CD4-positive, alpha-beta T cell treated with Interleukin-15 for 4 hours (primary cell): Measurements from ENCODE around the gene PRDX3.
A peak's percentile ranks its signal among the peaks of the same experiment; 100 is the strongest.
"Not testable (repeated sequence)": the region's sequence is repeated elsewhere in the genome, so short reads cannot be mapped to it uniquely, and the experiment has no call there.

Source experiments
- DNase-seq: peaks from one replicate; pipeline ENCODE4 v3.0.0-alpha.2; 2020; ENCODE audit warnings: low spot score

Gene PRDX3

DNA sequence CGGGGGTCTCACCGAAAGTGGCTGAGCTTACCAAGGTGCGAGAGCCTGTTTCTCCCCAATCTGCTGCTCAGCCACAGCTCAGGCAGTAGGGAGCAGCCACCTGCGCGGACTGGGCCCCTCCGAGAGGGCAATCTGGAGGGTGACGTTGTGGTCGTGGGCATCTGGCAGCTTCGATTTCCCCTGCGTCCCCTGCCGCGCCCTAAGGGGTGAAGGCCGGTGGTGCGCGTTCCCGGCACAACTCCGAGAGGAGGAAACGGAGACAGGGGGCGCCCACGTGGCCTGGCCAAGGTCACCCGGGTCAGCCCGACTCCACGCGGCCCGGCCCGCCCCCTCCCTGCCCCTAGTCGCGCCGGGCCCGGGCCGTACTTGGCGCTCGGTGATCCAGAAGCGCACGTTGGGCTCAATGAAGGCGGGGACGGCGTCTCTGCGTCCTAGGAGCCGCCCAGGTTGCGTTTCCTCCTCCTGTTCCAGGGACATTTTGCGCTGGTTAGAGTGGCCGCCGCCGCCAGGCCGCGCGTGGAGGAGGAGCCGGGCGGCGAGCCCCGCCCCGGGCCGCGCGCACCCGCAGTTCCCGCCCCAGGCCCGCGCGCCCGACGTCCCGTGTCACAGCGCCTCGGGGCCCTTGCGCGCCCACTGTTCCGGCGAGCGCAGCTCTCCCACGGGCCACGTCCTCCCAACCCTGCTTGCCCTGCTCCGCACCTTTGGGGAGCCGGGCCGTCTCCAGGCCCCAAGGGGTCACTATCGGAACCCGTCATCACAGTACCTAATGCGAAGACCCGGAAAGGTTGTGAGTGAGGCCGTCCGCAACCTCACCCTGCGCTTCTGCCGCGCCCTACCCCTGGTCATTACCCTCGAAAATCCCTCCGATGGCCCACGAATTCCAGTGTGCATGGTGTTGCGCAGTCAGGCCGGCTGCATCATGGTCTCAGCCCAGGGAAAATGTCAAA is 13.2 kb downstream of the PRDX3 start, which contains the start of gene SFXN4:
SFXN4 (minus strand) TSS at position 544 of the 947 bp plus-strand sequence; CDS start at position 477, 67 bp downstream.
- DNase-seq: peak; percentile 72

DNA sequence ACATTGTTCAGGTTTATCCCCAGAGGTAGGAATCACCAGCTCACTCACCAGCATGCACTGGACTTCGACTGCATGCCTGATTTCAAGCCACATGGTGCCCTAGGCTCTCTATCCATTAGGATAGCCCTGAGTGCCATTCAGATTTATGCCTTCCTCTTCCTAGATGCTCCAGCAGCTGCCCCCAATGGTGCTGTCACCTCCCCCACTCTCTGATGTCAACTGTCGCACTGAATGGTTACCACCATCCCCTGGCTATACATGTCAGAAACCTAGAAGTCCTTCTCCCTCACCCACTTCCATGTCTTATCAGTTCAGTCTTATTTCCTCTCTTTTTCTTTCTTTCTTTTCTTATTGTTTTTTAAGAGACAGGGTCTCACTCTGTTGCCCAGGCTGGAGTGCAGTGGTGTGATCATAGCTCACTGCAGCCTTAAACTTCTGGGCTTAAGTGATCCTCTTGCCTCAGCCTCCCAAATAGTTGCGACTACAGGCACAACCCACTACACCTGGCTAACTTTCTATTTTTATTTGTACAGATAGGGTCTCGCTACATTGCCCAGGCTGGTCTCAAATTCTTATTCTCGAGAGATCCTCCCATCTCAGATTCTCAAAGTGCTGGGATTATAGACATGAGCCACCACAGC is 16.0 kb downstream of the PRDX3 start:
- no peak for DNase-seq

DNA sequence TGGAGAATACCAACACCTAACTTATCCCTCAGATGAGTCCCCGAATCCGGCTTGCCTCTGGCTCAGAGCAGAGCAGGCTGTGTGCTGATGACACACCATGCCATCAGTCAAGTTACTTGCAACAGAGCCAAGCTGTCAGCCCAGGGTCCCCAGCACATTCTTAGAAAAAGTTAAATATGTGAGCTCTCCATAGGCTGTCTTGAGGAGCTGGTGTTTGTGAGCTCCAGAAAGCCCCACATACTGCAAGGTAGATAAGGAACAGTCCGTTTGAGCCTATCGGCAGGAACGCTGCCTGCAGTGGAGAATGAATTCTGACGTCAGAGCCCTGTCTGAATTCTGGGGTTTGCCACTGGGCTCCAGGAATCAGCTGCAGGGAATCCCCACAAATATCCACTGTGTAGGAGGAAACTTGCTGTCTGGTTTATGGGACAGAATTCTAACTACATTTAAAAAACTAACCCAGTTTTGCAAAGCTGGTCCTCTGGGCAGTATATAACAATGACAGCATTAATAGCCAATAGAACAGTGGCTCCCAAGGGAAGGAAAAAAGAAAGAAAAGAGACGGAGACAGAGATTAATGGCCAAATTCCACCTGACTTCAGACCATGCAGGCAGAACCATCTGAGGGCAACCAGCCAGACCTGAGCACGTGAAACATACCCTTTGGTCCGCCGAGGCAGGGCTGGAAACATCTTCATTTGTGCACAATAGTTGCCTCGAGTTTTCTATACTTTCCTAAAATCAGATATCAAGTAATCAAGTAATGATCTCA is 16.7 kb downstream of the PRDX3 start:
- DNase-seq: no peak

DNA sequence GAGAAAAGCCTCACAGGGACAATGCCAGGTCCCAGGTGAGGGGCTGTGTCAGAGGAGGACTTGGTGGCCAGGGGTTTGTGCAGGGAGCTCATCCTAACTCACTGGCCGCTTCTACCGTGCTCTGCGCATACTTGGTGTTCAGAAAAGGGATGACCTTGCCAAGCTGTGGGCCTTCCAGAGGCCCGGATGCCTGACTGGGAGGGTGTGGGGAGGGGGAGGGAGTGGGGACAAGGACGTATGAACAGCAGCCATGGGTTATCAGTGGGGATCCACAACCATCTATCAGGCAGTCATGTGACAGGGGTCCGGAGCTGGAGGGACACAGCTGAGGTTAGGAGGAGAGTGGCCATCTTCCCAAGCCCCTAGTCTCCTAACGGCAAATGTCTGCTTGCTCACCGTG is 19.3 kb downstream of the PRDX3 start:
- no peak for DNase-seq

DNA sequence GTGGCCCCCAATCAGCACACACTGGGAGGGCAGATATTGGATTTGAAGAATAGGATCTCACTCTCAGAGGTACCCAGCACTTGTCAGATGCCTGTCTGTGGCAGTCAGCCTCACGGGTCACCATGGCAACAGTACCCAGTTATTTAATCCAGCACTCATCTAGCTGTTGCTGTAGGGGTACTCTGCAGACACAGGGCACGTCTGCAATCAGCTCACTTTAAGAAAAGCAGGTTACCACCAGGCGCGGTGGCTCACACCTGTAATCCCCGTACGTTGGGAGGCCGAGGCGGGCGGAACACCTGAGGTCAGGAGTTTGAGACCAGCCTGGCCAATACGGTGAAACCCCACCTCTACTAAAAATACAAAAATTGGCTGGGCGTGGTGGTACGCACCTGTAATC is 25.0 kb downstream of the PRDX3 start:
- no peak for DNase-seq

DNA sequence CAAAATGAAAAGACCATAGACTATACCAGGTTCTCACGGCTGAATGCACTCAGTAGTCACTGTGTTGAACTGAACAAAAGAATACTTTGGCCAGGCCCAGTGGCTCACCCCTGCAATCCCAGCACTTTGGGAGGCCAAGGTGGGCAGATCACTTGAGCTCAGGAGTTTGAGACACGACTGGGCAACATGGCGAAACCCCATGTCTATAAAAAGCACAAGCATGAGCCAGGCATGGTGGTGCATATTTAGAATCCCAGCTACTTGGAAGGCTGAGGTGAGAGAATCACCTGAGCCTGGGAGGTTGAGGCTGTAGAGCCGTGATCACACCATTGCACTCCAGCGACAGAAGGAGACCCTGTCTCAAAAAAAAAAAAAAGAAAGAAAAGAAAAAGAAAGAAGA is 25.6 kb downstream of the PRDX3 start:
- no peak for DNase-seq

DNA sequence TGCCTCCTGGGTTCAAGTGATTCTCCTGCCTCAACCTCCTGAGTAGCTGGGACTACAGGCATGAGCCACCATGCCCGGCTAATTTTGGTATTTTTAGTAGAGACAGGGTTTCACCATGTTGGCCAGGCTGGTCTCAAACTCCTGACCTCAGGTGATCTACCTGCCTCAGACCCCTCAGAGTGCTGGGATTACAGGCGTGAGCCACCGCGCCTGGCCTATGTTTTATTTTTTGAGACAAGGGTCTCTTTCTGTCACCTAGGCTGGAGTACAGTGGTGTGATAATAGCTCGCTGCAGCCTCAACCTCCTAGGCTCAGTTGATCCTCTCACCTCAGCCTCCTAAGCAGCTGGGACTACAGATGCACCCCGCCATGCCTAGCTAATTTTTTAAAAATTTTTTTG is 27.0 kb downstream of the PRDX3 start:
- not testable (repeated sequence) for DNase-seq

DNA sequence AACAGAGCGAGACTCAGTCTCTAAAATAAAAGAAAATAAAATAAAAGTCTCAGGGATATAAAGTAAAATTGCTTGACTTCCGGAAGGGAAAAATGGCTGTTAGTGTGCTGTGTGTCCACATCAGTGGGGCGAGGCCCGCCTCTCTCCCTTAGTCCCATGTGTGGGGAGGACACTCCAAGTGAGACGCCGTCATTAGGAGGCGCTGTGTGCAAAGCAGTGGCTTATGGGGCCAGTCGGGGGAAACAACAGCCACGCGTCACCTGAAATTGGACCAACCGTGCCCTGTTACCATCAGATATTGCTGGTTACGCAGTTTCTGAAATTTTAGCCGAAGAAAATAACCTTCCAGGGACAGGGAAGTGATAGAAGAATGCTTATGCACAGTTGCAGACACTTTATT is 28.9 kb downstream of the PRDX3 start:
- DNase-seq: no peak

DNA sequence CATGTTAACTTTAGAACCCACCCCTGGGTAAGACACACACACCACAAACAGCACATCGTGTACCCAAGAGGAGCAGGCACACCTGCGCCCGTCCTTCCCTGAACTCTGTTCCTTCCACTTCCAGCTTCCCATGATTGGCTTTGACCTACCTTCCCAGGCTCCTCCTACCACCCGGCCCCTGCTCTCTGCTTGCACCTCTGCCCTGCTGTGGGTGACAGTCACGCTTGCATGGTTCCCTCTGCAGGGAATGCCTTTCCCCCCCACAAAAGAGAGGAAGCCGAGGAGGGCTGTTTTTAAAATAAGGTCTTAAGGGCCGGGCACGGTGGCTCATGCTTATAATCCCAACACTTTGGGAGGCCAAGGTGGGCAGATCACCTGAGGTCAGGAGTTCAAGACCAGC is 29.5 kb downstream of the PRDX3 start:
- no peak for DNase-seq

DNA sequence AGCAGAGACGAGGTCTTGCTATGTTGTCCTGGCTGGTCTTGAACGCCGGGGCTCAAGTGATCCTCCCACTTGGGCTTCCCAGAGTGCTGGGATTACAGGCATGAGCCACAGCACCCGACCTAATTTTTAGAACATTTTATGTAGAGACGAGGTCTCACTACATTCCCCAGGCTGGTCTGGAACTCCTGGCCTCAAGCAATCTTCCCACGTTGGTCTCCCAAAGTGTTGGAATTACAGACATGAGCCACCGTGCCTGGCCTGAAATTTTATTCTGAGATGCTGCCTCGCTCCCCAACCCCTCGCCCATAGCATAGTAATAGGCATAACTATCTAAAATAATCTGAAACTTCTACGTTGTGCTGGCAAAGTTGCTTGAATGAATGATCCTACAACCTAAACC is 35.0 kb downstream of the PRDX3 start:
- DNase-seq: no peak

DNA sequence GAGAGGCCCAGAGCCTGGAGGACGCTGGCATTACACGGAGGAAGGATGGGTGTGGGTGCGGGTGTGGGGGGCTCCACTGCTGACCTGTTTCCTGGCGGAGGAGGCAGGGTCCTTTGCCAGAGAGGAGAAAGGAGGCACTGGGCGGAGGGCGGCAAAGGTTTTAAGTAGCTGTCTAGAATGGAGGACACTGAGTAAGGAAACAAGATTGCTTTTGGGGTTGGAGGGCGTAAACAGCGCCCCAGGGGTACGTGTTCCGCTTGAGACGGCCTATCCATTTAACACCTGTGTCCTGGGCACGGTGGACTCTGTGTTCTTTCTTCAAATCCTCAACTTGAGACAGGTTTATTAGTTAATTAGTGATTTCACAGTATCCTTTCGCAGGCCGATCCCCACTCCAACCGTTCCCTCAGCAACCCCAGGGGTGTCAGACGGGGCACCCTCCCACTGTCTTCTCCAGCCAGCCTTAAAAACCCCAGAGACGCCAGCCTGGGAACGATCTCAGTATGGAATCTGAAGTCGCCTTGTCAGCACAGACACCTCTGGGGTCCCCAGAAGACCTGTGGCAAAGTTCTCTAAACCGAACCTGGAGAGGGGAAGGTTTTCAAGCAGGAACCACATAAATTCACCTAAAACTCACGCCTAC is 37.9 kb downstream of the PRDX3 start:
- DNase-seq: no peak

DNA sequence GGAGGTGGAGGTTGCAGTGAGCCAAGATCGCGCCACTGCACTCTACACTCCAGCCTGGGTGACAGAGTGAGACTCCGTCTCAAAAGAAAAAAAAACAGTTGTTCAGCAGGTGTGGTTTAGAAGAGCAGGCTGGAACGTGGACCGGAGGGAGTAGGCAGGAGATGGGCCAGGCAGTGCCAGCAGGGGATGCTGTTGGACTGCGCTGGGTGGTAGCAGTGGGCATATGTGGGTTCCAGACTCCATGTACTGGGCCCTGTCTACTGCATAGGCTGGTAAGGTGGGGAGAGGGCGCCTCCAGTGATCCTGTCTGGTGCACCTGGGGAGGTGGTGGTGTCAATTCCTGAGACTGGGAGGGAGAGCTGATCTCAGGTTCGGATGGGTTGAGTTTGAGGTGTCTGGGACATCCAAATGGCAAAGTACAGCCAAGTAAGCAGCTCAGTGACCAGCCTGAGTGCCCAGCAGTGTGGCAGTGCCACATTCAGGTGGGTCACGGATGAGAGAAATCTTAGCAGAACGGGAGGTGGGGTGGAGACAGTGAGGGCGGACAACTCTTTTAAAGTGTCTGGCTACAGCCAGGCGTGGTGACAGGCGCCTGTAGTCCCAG is 39.0 kb downstream of the PRDX3 start:
- DNase-seq: peak; percentile 50

DNA sequence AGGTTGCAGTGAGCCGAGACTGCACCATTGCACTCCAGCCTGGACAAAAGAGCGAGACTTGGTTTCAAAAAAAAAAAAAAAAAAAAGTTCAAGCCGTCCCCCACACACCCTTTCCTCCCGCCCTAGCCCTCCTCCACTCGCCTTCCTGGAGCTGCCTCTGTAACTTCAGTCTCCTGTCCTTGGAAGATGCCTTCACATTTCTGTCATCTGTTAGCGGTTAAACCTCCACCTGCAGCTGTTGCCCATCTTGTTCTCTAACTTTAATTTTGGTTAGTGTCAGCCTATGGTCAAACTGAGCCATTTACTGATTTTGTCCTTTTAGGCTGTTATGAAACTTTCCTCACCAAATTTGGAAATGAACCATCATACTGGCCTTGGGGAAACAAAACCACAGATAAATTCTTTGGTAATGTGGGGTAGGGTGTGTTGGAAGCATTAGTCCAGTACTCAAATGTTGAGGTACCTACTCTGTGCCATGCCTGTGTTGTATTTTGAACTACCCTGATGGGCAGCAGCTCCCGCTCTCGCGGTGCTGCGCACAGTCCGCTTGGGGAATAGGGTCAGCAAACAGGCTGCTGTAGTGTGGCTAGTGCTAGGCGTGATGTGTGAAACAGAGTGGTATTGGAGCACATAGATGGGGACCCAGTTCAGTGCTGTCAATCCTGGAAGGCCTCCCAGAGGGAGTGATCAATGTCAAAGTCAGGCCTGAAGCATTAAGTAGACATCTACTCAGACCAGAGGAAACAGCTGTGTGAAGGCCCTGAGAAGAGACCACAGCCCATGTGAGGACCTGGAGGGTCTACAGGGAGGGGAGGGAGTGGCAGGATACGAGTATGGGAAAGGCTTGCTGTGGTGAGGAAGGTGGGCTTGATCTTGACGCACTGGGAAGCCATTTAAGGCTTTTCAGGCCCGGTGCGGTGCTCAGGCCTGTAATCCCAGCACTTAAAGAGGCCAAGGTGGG is 40.0 kb downstream of the PRDX3 start:
- no peak for DNase-seq

DNA sequence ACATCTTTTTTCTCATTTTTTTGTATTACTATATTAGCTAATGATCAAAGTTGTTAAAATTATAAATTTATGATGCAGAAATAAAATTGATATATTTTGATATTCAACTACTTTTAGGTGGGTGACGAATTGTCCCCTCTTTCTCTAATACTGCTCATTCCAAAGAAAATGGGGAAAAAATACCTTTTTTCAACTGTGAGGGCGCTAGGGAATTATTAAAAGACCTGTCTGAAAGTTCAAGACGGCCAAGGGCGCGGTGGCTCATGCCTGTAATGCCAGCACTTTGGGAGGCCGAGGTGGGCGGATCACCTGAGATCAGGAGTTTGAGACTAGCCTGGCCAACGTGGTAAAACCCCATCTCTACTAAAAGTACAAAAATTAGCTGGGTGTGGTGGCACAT is 40.7 kb downstream of the PRDX3 start:
- DNase-seq: not testable (repeated sequence)

DNA sequence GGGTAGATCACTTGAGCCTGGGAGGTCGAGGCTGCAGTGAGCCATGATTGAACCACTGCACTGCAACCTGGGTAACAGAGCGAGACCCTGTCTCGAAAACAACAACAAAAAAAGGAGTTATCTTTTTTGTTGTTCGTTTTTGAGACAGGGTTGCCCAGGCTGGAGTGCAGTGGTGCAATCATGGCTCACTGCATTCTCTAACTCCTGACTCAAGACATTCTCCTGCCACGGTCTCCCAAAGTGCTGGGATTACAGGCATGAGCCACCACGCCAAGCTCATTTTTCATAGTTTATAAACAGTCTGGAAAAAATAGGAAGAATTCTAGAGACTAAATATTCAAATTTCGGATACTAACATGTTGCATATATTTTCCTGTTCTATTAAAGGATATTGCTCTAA is 42.5 kb downstream of the PRDX3 start:
- no peak for DNase-seq

DNA sequence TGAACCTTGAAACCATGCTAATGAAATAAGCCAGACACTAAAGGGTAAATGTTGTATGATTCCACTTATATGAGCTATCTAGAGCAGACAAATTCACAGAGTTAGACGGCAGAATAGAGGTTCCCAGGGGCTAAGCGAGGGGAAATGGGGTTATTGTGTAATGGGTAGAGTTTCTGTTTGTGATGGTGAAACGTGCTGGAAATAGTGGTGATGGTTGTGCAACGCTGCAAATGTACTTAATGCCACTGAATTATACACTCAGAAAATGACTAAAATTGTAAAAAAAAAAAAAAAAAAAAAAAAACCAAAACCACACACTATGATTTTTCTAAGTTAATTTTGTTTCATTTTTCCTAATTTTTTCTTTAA is 43.1 kb downstream of the PRDX3 start:
- DNase-seq: no peak

DNA sequence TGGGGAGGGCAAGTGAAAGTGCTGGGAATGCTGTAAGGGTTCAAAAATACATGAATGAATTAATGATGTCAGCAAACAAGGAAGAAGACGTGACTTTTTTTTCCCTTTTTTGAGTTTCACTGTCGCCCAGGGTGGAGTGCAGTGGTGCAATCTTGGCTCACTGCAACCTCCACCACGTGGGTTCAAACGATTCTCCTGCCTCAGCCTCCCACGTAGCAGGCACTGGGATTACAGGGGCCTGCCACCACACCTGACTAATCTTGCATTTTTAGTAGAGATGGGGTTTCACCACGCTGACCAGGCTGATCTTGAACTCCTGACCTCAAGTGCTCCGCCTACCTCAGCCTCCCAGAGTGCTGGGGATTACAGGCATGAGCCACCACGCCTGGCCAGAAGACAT is 44.7 kb downstream of the PRDX3 start:
- DNase-seq: no peak

DNA sequence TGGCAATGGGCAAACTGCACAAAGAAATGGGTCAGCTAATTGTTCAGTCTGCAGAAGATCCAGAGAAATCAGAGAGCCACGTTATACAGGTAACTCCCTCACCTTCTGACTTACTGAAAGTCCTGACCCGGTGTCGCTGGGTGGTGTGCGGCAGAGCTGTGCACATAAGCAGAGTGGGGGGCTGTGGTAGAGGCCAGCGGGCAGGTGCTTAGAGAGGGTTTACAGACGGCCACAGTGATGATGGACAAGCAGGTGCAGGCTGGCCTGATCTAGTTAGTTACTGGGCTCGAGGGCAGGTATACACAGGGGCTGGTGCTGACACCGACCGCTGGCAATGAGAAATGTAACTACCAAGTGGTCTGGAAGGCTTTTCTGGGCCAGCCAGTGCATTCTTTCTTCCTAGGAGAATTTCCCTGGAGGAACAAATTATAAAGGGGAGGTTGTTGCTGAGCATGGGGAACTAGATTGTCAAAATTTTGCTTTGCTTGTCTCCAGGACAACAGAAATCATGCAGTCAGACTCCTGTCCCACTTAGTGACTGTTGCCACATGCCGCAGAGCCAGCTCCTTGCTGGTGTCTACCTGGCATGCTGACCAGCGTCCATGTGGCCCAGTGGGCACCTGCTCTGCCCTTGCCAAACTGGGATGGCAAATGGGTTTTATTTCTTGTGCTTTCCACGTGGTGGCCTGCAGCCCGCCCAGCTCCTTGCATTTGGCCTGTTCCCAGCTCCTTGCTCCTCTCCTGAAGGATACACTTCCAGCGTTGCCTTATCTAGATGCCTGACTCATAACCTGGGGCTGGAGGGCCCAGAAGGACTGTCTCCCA is 45.9 kb downstream of the PRDX3 start:
- DNase-seq: no peak

DNA sequence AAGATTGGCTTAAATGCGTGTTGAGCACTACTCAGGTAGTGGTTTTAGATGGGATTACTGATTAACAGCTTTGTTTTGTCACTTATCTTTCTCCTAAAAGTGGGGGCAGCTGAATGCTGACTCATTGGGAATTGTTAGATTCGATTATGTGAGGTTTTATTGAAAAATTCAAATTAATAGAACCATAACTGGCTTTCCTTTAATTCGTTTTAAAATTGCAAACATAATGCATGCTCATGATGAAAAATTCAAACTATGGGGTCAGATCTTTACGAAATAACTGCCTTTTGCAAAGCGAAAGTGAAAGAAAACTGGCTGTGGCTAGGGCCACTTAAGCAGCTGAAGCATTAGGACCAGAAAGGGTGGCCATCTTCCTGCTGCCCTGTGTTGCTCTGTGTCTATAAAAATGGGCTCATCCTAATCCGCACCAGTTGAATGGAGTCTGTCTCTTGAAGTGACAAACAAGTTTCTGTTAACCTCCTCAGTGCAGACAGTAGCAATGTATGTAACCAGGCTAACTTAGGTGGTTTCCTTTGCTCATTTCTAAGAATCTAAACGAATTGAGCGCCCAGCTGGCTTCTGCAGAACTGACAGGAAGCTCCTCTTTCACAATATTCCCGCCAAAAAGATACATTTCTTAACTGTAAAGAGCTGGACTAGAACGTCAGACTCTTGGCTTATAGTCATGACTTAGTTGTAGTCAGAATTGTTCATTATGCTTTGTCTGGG is 46.9 kb downstream of the PRDX3 start:
- DNase-seq: peak; percentile 78
